ENCODE measurements around the gene SLC22A12. TPM values are rescaled to one million over a fixed set of nuclear protein-coding genes. Genes with fewer than 3 reads are reported as not detected.

SLC22A12 gene
- total and polyA plus RNA-seq, 2 donors (not counting 3 experiments of a cell fraction or from before 2014, with no cell fraction given) = not detected

DNA sequence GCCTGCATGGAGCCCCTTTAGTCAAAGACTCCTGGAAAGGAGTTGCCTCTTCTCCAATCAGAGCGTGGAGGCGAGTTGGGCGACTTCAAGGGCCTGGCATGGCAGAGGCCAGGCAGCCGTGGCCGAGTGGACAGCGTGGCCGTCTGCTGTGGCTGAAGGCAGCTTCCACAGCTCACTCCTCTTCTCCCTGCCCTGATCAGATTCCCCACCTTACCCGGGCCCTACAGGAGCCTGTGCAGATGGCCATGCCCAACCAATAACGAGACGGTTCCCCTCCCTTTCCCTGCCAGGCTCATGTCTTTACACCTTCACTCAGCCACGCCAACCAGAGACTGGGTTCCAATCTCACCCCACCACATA, 20.0 kb upstream of the SLC22A12 start:
- no peak overlapping the region for H3K4me3 ChIP-seq (replicated peaks in 1 of 3; ENCODE audit: insufficient read depth in 1 of 3, low read depth in 1 of 3, low read length in 3 of 3)
- FAIRE-seq = no peak
- H3K4me2 ChIP-seq (ENCODE audit: insufficient read depth, low read length) = no peak overlapping the region
- H3K27me3 ChIP-seq (ENCODE audit: control insufficient read depth in 2 of 2, insufficient read depth in 2 of 2, low read length in 2 of 2) = peaks cover 3 to 8% of the 10 kb centered on the region in 2 experiments
- no peaks in the 10 kb centered on the region for H4K20me1 ChIP-seq (replicated peaks; ENCODE audit: control insufficient read depth, extremely low read depth, insufficient read depth, low read length)
- TF ChIP-seq POLR2AphosphoS5 (IDR thresholded peaks at IDR 0.05; ENCODE audit: insufficient read depth, low read depth, low read length) (no peak), FOS (IDR thresholded peaks at IDR 0.05; ENCODE audit: borderline replicate concordance, insufficient read depth, low read length) (no peak)
- TF ChIP-seq, protein P1, sequence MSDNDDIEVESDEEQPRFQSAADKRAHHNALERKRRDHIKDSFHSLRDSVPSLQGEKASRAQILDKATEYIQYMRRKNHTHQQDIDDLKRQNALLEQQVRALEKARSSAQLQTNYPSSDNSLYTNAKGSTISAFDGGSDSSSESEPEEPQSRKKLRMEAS (IDR thresholded peaks at IDR 0.05; ENCODE audit: insufficient read depth, insufficient read length) = no peak
- H3K27ac ChIP-seq (ENCODE audit: insufficient read depth, low read depth, low read length) = no peak overlapping the region
- H3K4me1 ChIP-seq (ENCODE audit: control insufficient read depth, extremely low read depth, insufficient read depth, low read length) = no peaks in the 10 kb centered on the region
- intact Hi-C loops (cut with micrococcal nuclease) = no loop called here
- no peaks in the 10 kb centered on the region for H3K9me3 ChIP-seq (replicated peaks; ENCODE audit: control insufficient read depth, insufficient read depth, low read length)
- no peaks in the 10 kb centered on the region for H3K9me1 ChIP-seq (replicated peaks; ENCODE audit: control insufficient read depth, extremely low read depth, insufficient read depth, low read length)
- dilution Hi-C loops (cut with MboI; ENCODE audit: extremely low pct_ligation_motif_present, low sequenced_read_pairs) = no loop called here
- H3K79me2 ChIP-seq (ENCODE audit: control insufficient read depth, insufficient read depth, low read length) = no peaks in the 10 kb centered on the region
- H2AFZ ChIP-seq (ENCODE audit: low read depth, low read length) = no peak overlapping the region
- H3K9ac ChIP-seq (replicated peaks; ENCODE audit: extremely low read depth, insufficient read depth, low read length) = no peak overlapping the region
- no peaks in the 10 kb centered on the region for H3K36me3 ChIP-seq (ENCODE audit: control insufficient read depth in 2 of 2, extremely low read depth in 1 of 2, insufficient read depth in 2 of 2, low read length in 2 of 2)
- no peak for DNase-seq (ENCODE audit: low read depth, low spot score)
- no TSS peak for BruUV-seq (replicated peaks)
- POLR2A ChIA-PET = no interaction called here
- CTCF ChIA-PET = interaction anchor here (0.7 to 1.4 kb wide), 2 partner anchors 10 to 81 kb away, joined by 3 read pairs; no protein-coding TSS in a partner anchor

GRCh38 chr11:64571410-64572091, 19.5 kb upstream of the SLC22A12 start:
- Histone ChIP-seq H3K27ac (ENCODE audit: insufficient read depth, low read depth, low read length) (no peak overlapping the region), H3K9me1 (replicated peaks; ENCODE audit: control insufficient read depth, extremely low read depth, insufficient read depth, low read length) (no peaks in the 10 kb centered on the region), H3K36me3 (ENCODE audit: control insufficient read depth in 2 of 2, extremely low read depth in 1 of 2, insufficient read depth in 2 of 2, low read length in 2 of 2) (no peaks in the 10 kb centered on the region), H3K4me3 (replicated peaks in 1 of 3; ENCODE audit: insufficient read depth in 1 of 3, low read depth in 1 of 3, low read length in 3 of 3) (no peak overlapping the region), H3K9me3 (replicated peaks; ENCODE audit: control insufficient read depth, insufficient read depth, low read length) (no peaks in the 10 kb centered on the region), H3K79me2 (ENCODE audit: control insufficient read depth, insufficient read depth, low read length) (no peaks in the 10 kb centered on the region), H3K4me2 (ENCODE audit: insufficient read depth, low read length) (no peak overlapping the region), H3K9ac (replicated peaks; ENCODE audit: extremely low read depth, insufficient read depth, low read length) (no peak overlapping the region), H4K20me1 (replicated peaks; ENCODE audit: control insufficient read depth, extremely low read depth, insufficient read depth, low read length) (no peaks in the 10 kb centered on the region), H3K27me3 (ENCODE audit: control insufficient read depth in 2 of 2, insufficient read depth in 2 of 2, low read length in 2 of 2) (peaks cover 3 to 8% of the 10 kb centered on the region in 2 experiments), H2AFZ (ENCODE audit: low read depth, low read length) (no peak overlapping the region), H3K4me1 (ENCODE audit: control insufficient read depth, extremely low read depth, insufficient read depth, low read length) (no peaks in the 10 kb centered on the region)
- TF ChIP-seq JUN (IDR thresholded peaks at IDR 0.05; ENCODE audit: borderline replicate concordance, insufficient read depth, insufficient read length, low read depth) (no peak), GATA2 (IDR thresholded peaks at IDR 0.05; ENCODE audit: insufficient read depth, insufficient read length, low read depth, low read length) (no peak), POLR2AphosphoS5 (IDR thresholded peaks at IDR 0.05; ENCODE audit: insufficient read depth, low read depth, low read length) (no peak), EZH2 (IDR thresholded peaks at IDR 0.05; ENCODE audit: borderline replicate concordance, low read depth, low read length, severe bottlenecking) (no peak), POLR2A (IDR thresholded peaks at IDR 0.05; ENCODE audit: low read depth, low read length) (no peak), MYC (IDR thresholded peaks at IDR 0.05; ENCODE audit: low read depth, low read length) (no peak), FOS (IDR thresholded peaks at IDR 0.05; ENCODE audit: borderline replicate concordance, insufficient read depth, low read length) (no peak)
- TF ChIP-seq, protein P2, sequence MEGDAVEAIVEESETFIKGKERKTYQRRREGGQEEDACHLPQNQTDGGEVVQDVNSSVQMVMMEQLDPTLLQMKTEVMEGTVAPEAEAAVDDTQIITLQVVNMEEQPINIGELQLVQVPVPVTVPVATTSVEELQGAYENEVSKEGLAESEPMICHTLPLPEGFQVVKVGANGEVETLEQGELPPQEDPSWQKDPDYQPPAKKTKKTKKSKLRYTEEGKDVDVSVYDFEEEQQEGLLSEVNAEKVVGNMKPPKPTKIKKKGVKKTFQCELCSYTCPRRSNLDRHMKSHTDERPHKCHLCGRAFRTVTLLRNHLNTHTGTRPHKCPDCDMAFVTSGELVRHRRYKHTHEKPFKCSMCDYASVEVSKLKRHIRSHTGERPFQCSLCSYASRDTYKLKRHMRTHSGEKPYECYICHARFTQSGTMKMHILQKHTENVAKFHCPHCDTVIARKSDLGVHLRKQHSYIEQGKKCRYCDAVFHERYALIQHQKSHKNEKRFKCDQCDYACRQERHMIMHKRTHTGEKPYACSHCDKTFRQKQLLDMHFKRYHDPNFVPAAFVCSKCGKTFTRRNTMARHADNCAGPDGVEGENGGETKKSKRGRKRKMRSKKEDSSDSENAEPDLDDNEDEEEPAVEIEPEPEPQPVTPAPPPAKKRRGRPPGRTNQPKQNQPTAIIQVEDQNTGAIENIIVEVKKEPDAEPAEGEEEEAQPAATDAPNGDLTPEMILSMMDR (IDR thresholded peaks at IDR 0.05; ENCODE audit: extremely low read depth in 1 of 2, insufficient read depth in 1 of 2, low read depth in 1 of 2, low read length in 2 of 2) = no peak
- TF ChIP-seq, protein P1 (IDR thresholded peaks at IDR 0.05; ENCODE audit: insufficient read depth, insufficient read length) = no peak
- intact Hi-C loops (cut with micrococcal nuclease) (no loop called here), dilution Hi-C loops (cut with MboI; ENCODE audit: extremely low pct_ligation_motif_present, low sequenced_read_pairs) (no loop called here)
- DNase-seq (ENCODE audit: low read depth, low spot score) (no peak), FAIRE-seq (no peak)
- no TSS peak for BruUV-seq (replicated peaks)
- ChIA-PET CTCF (interaction anchor here (0.7 to 1.4 kb wide), 2 partner anchors 10 to 81 kb away, joined by 3 read pairs; no protein-coding TSS in a partner anchor), POLR2A (no interaction called here)
